GM21447 (cell line): ENCODE data around the gene TEX2.
"Not testable (repeated sequence)": the region's sequence is repeated elsewhere in the genome, so short reads cannot be mapped to it uniquely, and the experiment has no call there.

Source experiments
- ATAC-seq: cut with Tn5 transposase; IDR thresholded peaks from one replicate; pipeline ENCODE4 v1.9.1; 2021; ENCODE audit not compliant: unreplicated experiment

The TEX2 gene

GRCh38 chr17:64216338-64217248 is 46.5 kb downstream of the TEX2 start:
- peak; percentile 71 for ATAC-seq

GRCh38 chr17:64216000-64216337 is 47.1 kb downstream of the TEX2 start:
- no peak for ATAC-seq

GRCh38 chr17:64214950-64215349 is 48.1 kb downstream of the TEX2 start:
- ATAC-seq = no peak

GRCh38 chr17:64213995-64214811 is 48.9 kb downstream of the TEX2 start:
- ATAC-seq = no peak

- ATAC-seq = no peak
Observed at GRCh38 chr17:64212122-64212521, 50.9 kb downstream of the TEX2 start.

GRCh38 chr17:64209983-64210382 is 53.1 kb downstream of the TEX2 start:
- ATAC-seq = no peak

- ATAC-seq = no peak
Observed at GRCh38 chr17:64209356-64209941, 53.6 kb downstream of the TEX2 start.

GRCh38 chr17:64208656-64209055 is 54.4 kb downstream of the TEX2 start:
- ATAC-seq = not testable (repeated sequence)

- no peak for ATAC-seq
Observed at GRCh38 chr17:64205804-64206203, 57.3 kb downstream of the TEX2 start.

- no peak for ATAC-seq
Observed at GRCh38 chr17:64203630-64204029, 59.4 kb downstream of the TEX2 start.

GRCh38 chr17:64202683-64203344 is 60.2 kb downstream of the TEX2 start:
- ATAC-seq = no peak

GRCh38 chr17:64200080-64201032 is 62.7 kb downstream of the TEX2 start:
- ATAC-seq = no peak

- no peak for ATAC-seq
Observed at GRCh38 chr17:64198331-64199090, 64.5 kb downstream of the TEX2 start.

GRCh38 chr17:64196601-64197000 is 66.5 kb downstream of the TEX2 start:
- ATAC-seq = no peak

GRCh38 chr17:64193561-64193960 is 69.5 kb downstream of the TEX2 start:
- ATAC-seq = no peak

- no peak for ATAC-seq
Observed at GRCh38 chr17:64192589-64192988, 70.5 kb downstream of the TEX2 start.

- ATAC-seq = no peak
Observed at GRCh38 chr17:64190472-64190871, 72.6 kb downstream of the TEX2 start.

- no peak for ATAC-seq
Observed at GRCh38 chr17:64188088-64188487, 75.0 kb downstream of the TEX2 start.
